GM19193 (cell line): ENCODE measurements around the gene PRMT2.

Experiments used
- POLR2A ChIP-seq: IDR thresholded peaks from 4 replicates; pipeline ENCODE4 v1.6.1; 2011; ENCODE audit not compliant: insufficient read depth, insufficient read length; ENCODE audit errors: extremely low read depth

PRMT2 gene

DNA sequence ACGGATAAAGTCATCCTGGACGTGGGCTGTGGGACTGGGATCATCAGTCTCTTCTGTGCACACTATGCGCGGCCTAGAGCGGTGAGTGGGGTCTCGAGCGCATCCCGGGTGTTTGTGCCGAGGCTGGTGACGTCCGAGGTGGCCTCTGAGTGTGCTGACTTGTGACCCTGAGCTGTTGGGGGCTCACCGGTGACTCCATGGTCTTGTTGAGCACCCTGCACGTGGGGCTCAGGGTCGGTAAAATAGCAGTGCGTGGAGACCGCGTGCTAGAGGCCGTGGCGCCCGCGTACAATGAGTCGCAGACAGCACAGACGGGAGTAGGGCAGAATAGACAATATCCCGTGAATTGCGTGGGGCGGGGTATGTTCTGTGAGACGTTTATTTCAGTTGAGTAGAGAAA lies 13.1 kb downstream of the PRMT2 start:
- TF ChIP-seq POLR2A = no peak

- TF ChIP-seq POLR2A = no peak
Measured at GRCh38 chr21:46649356-46649755, 13.9 kb downstream of the PRMT2 start.

- TF ChIP-seq POLR2A = no peak
Measured at GRCh38 chr21:46650476-46651098, 15.1 kb downstream of the PRMT2 start.

GRCh38 chr21:46651121-46651520 lies 15.6 kb downstream of the PRMT2 start:
- no peak for TF ChIP-seq POLR2A

DNA sequence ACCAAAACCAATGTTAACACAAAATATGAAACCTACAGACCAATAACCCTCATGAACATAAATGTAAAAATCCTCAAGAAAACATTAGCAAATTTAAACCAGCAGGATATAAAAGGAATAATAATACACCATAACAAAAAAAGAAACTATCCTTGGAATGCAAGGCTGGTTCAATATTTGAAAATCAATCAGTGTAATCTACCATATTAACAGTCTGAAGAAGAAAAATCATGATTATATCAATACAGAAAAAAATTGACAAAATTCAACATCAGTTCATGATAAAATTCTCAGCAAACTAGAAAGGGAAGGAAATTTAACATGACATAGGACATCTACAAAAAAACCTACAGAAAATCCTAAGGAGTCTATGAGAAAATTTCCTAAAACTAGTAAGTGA lies 19.8 kb downstream of the PRMT2 start:
- no peak for TF ChIP-seq POLR2A

- no peak for TF ChIP-seq POLR2A
Measured at GRCh38 chr21:46656820-46657219, 21.3 kb downstream of the PRMT2 start.

GRCh38 chr21:46660505-46660904 lies 25.0 kb downstream of the PRMT2 start:
- TF ChIP-seq POLR2A = no peak

- TF ChIP-seq POLR2A = no peak
Measured at GRCh38 chr21:46661211-46661625, 25.7 kb downstream of the PRMT2 start.

DNA sequence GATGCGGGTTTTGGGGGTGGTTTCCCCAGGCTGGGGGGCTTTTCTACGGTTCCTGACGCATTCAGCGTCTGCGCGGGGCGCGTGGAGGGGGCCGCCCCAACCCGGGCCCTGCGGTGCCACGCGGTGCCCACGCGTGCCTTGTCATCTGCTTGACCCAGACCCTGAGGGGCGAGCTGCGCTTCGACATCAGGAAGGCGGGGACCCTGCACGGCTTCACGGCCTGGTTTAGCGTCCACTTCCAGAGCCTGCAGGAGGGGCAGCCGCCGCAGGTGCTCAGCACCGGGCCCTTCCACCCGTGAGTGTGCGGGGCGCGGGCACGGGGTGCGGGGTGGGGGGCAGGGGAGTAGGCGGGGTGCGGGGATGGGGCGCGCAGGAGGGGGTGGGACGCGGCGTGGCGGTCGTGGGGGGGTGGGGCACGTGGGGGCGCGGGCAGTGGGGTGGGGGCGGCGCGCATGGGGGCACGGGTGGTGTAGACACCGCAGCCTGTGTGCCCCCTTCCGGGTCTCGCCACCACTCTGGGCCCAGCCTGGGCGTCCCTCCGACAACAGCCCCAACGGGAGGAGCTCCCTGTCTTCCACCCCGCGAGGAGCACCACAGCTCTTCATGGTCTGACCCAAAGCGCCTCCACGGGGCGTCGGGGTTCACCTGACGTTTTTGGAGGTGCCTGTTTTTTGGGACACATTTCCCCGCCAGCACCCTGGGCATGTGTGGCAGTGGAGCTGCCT lies 26.3 kb downstream of the PRMT2 start:
- no peak for TF ChIP-seq POLR2A

GRCh38 chr21:46662367-46662654 lies 26.8 kb downstream of the PRMT2 start:
- no peak for TF ChIP-seq POLR2A

DNA sequence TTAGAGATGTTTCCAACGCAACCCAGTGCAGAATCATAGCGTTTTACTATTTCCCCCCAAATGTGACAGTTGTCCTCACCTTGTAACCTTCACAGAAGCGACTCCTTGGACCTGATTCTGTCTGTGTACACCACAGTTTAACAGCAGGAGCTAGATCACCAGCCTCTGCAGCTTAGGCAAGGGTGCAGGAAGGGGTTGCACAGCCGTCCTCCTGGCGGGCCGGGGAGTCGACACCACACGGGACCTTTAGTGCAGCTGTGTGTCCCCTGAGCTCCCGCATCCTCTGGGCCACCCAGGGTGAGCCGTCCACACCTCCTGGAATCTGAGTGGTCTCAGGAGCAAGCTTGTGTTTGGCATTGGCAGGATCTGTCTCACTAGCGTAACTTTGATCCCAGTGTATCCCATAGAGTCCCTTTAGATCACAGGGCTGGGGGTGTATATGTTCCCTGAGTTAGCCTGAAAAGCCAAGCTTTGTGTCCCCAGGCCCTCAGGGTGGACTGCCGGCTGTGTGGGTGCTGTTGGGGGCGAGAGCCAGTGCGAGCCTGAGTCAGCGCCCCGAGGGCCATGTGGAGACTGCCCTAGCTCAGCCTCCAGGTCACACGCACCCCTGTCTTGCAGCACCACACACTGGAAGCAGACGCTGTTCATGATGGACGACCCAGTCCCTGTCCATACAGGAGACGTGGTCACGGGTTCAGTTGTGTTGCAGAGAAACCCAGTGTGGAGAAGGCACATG lies 27.5 kb downstream of the PRMT2 start:
- TF ChIP-seq POLR2A = no peak

DNA sequence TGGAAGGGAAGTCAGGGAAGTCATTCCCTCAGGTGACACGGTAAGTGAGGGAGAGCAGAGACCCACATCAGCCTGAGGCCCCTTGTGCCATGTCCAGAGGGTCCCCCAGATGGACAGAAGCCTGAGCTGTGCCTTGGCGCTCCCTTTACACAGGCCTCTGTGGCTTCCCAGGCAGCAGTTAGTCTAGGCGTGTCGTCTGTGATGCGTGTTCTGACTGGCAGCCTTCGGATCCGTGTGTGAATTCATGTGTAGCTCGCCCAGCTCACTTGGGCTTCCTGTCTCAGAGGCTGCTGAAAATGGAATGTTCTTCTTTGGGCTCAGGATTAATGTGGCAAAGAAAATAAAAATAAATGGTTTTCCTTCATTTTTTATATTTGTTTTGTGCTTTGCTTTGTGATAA lies 28.3 kb downstream of the PRMT2 start:
- TF ChIP-seq POLR2A = no peak

DNA sequence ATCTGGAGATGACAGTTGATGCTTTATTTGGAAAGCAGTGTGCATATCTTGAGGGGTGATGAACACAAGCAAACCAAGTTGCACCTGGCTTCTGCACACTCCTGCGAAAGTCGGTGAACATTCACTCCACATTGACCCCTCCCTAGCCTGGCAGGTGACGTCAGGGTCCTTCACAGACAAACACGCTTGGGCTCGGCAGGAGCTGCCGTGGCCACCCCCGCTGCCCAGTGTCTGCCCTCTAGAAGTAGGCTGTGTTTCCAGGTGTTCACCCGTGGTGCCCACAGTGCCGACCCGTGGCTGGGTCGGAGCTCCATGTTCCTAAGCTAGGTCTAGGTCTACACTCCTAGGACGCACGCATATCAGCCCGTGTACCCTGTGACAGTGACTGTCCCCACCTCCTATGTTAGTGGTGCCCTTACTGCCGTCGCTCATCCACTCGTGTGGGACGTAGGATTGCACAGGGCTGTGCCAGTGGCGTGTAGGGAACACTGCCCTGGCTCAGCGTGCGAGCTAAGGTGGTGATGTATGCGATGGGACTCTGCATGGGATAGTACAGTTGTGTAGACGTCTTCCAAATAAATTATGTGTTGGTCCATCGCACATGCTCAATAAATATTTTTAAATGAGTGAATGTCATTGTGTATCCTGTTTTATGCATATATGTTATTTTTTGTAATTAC lies 29.0 kb downstream of the PRMT2 start:
- TF ChIP-seq POLR2A = no peak

DNA sequence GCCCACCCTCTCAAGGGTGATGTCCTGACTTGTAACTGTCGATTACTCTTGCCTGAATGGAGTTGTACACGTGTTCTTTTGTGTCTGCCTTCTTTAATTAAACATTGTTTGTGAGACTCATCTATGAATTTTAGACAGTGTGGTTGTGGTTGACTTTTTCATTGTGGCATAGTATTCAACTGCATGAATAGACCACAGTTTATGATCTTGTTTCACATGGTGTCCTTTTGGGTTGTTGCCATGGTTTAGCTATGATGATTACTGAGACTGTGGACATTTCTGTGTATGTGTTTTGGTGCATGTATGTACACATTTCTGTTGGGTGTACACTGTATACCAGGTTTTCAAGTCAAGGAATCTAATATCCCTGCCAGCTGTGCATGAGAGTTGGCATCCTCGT lies 30.1 kb downstream of the PRMT2 start:
- no peak for TF ChIP-seq POLR2A

DNA sequence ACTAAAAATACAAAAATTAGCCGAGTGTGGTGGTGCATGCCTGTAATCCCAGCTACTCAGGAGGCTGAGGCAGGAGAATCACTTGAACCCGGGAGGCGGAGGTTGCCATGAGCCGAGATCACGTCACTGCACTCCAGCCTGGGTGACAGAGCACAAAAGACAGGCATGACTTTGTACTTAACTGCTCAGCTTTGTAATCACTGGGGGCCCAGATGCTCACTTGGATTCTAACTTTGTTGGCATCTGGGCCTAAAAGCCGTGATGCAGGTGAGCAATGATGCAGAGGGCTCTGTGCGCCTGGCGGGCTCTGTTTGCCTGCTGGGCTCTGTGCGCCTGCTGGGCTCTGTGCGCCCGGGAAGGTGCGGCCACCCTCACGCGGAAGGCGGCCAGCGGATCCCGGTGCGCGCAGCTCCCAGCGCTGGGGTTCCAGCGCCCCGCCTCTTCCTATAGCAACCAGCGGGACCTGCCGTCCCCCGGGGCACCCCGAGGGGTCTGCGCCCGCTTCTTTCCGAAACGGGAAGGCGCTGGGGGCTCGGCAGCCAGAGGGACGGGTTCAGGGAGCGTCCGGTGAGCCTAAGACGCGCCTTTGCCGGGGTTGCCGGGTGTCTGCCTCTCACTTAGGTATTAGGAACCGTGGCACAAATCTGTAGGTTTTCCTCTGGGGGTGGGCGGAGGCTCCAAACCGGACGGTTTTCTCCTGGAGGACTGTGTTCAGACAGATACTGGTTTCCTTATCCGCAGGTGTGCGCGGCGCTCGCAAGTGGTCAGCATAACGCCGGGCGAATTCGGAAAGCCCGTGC lies 31.7 kb downstream of the PRMT2 start:
- no peak for TF ChIP-seq POLR2A

- TF ChIP-seq POLR2A = no peak
Measured at GRCh38 chr21:46667741-46668380, 32.4 kb downstream of the PRMT2 start.
